ENCODE measurements around the gene HS6ST2. TPM values are rescaled to one million over a fixed set of nuclear protein-coding genes. Genes with fewer than 3 reads are reported as not detected.

The HS6ST2 gene
- total RNA-seq, 1 experiment from 2014 or later, result 7.4 TPM

DNA sequence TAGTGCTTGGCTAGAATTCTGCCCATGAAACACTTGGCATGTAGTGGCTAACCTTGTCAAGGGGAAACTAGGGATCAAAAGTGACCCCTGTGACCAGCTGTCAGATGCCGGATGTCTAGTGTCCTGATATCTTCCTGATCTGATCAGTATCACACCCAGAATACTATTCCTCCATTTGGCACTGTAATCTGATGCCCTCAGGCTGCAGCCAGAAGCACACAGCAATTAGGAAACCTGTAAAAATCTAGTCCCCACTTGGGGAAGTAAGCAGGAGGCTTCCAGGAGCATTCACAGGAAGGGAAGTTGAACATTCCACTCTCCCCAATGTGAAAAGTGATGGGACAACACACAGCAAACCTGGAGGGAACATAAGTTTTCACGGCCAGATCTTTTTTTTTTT lies 125.1 kb downstream of the HS6ST2 start:
- POLR2A ChIA-PET (ENCODE audit: unreplicated experiment), result no interaction called here
- Histone ChIP-seq H4K20me1 (ENCODE audit: low read length) (no peaks in the 10 kb centered on the region), H3K9me2 (replicated peaks; ENCODE audit: low read length) (no peaks in the 10 kb centered on the region), H2AFZ (ENCODE audit: low read length) (no peak overlapping the region), H3K4me2 (ENCODE audit: low read length) (no peak overlapping the region), H3K9ac (ENCODE audit: low read length) (no peak overlapping the region), H3K27ac (ENCODE audit: low read length) (no peak overlapping the region), H3K36me3 (ENCODE audit: low read depth, low read length) (no peaks in the 10 kb centered on the region), H3K4me3 (ENCODE audit: low read length) (no peak overlapping the region), H3K4me1 (ENCODE audit: insufficient read depth, low read length) (peaks cover 15% of the 10 kb centered on the region), H3K9me3 (ENCODE audit: low read length) (no peaks in the 10 kb centered on the region), H3K79me2 (ENCODE audit: low read length) (no peaks in the 10 kb centered on the region), H3K27me3 (ENCODE audit: low read length) (no peaks in the 10 kb centered on the region), H3F3A (ENCODE audit: low read length, unreplicated experiment) (no peaks in the 10 kb centered on the region)
- no peak for ATAC-seq
- no TSS peak for BruUV-seq (replicated peaks)
- intact Hi-C loops (cut with micrococcal nuclease), result no loop called here
- CTCF ChIA-PET, result no interaction called here
- DNase-seq, result no peak
- TF ChIP-seq EZH2phosphoT487 (IDR thresholded peaks at IDR 0.05; ENCODE audit: borderline replicate concordance, low read length) (no peak), EZH2 (IDR thresholded peaks at IDR 0.05; ENCODE audit: low read length, unreplicated experiment) (no peak)
- TF ChIP-seq, protein P1, sequence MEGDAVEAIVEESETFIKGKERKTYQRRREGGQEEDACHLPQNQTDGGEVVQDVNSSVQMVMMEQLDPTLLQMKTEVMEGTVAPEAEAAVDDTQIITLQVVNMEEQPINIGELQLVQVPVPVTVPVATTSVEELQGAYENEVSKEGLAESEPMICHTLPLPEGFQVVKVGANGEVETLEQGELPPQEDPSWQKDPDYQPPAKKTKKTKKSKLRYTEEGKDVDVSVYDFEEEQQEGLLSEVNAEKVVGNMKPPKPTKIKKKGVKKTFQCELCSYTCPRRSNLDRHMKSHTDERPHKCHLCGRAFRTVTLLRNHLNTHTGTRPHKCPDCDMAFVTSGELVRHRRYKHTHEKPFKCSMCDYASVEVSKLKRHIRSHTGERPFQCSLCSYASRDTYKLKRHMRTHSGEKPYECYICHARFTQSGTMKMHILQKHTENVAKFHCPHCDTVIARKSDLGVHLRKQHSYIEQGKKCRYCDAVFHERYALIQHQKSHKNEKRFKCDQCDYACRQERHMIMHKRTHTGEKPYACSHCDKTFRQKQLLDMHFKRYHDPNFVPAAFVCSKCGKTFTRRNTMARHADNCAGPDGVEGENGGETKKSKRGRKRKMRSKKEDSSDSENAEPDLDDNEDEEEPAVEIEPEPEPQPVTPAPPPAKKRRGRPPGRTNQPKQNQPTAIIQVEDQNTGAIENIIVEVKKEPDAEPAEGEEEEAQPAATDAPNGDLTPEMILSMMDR (conservative IDR thresholded peaks at IDR 0.05; ENCODE audit: low read depth, low read length), result no peak

DNA sequence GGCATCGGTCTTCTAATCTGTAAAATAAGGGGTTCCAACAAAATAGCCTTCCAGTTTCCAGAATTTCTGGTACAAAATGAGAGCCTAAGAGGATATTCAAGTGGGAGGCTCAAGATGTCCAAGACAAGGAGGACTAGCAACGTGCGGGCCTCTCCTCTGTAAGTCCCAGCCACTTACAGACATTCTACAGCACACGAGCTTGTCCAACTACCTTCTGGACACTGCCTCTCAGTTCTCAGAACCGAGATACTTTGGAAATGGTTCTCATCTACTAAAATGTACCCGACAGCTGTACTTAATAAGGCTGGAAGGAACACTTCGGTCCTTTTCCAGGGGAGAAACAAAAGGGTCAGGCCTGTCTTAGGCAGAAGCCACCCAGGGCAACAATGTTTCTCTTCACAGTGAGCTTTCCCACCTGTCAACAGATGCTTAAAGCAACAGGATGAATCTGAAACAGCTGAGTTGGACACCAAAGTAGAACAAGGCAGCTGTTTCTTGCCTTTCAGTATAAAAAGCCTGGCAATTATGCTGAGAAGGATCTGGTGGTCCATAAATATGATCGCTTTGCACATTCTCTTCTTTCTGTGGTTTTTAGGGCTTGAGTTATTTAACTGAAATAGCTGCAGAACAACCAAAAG lies 127.0 kb downstream of the HS6ST2 start:
- intact Hi-C loops (cut with micrococcal nuclease), result no loop called here
- H3K9me2 ChIP-seq (replicated peaks; ENCODE audit: low read length), result no peaks in the 10 kb centered on the region
- no TSS peak for BruUV-seq (replicated peaks)
- ChIA-PET CTCF (no interaction called here), POLR2A (ENCODE audit: unreplicated experiment) (no interaction called here)
- H3K4me3 ChIP-seq (ENCODE audit: low read length), result no peak overlapping the region
- H3K27me3 ChIP-seq (ENCODE audit: low read length), result no peaks in the 10 kb centered on the region
- DNase-seq, result no peak
- no peak for ATAC-seq
- H3K9me3 ChIP-seq (ENCODE audit: low read length), result no peaks in the 10 kb centered on the region
- H2AFZ ChIP-seq (ENCODE audit: low read length), result no peak overlapping the region
- no peaks in the 10 kb centered on the region for H3F3A ChIP-seq (ENCODE audit: low read length, unreplicated experiment)
- TF ChIP-seq EZH2phosphoT487 (IDR thresholded peaks at IDR 0.05; ENCODE audit: borderline replicate concordance, low read length), result no peak
- TF ChIP-seq EZH2 (IDR thresholded peaks at IDR 0.05; ENCODE audit: low read length, unreplicated experiment), result no peak
- TF ChIP-seq, protein P1 (conservative IDR thresholded peaks at IDR 0.05; ENCODE audit: low read depth, low read length), result no peak
- no peaks in the 10 kb centered on the region for H4K20me1 ChIP-seq (ENCODE audit: low read length)
- H3K36me3 ChIP-seq (ENCODE audit: low read depth, low read length), result no peaks in the 10 kb centered on the region
- no peaks in the 10 kb centered on the region for H3K79me2 ChIP-seq (ENCODE audit: low read length)
- H3K4me1 ChIP-seq (ENCODE audit: insufficient read depth, low read length), result peaks cover 3% of the 10 kb centered on the region; the same call in 1 of the 2 replicates
- H3K4me2 ChIP-seq (ENCODE audit: low read length), result no peak overlapping the region
- no peak overlapping the region for H3K27ac ChIP-seq (ENCODE audit: low read length)
- H3K9ac ChIP-seq (ENCODE audit: low read length), result no peak overlapping the region

DNA sequence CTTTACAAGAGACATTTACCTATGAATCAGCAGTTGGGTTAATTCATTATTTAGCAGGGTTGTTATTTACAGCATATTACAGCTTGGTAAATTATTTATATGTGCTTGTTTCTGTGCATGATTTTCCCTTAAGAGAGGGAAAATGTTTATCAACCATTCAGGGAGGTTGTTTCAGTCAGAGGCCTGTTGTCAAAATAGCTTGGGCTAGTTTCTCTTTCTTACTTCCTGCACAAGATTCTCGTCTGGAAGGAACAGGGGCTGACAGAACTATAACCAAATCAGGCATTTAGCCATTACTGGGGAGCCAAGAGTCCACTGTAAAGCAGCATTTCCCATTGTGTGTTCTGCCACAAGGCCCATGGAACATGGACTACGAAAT lies 135.8 kb downstream of the HS6ST2 start:
- Histone ChIP-seq H4K20me1 (ENCODE audit: low read length) (no peaks in the 10 kb centered on the region), H3K27me3 (ENCODE audit: low read length) (no peaks in the 10 kb centered on the region), H3K36me3 (ENCODE audit: low read depth, low read length) (no peaks in the 10 kb centered on the region), H3K9me2 (replicated peaks; ENCODE audit: low read length) (no peaks in the 10 kb centered on the region), H3K4me2 (ENCODE audit: low read length) (no peak overlapping the region), H3K4me3 (ENCODE audit: low read length) (no peak overlapping the region), H3K79me2 (ENCODE audit: low read length) (no peaks in the 10 kb centered on the region), H3K4me1 (ENCODE audit: insufficient read depth, low read length) (no peaks in the 10 kb centered on the region), H3K9me3 (ENCODE audit: low read length) (no peaks in the 10 kb centered on the region), H2AFZ (ENCODE audit: low read length) (no peak overlapping the region), H3K27ac (ENCODE audit: low read length) (no peak overlapping the region), H3K9ac (ENCODE audit: low read length) (no peak overlapping the region), H3F3A (ENCODE audit: low read length, unreplicated experiment) (no peaks in the 10 kb centered on the region)
- intact Hi-C loops (cut with micrococcal nuclease), result no loop called here
- ATAC-seq (no peak), DNase-seq (no peak)
- TF ChIP-seq, protein P1 (conservative IDR thresholded peaks at IDR 0.05; ENCODE audit: low read depth, low read length), result no peak
- TF ChIP-seq EZH2phosphoT487 (IDR thresholded peaks at IDR 0.05; ENCODE audit: borderline replicate concordance, low read length), result no peak
- TF ChIP-seq EZH2 (IDR thresholded peaks at IDR 0.05; ENCODE audit: low read length, unreplicated experiment), result no peak
- ChIA-PET POLR2A (ENCODE audit: unreplicated experiment) (interaction anchor here (0.6 kb wide), 2 partner anchors 11 to 34 kb away, joined by 3 to 4 read pairs; no protein-coding TSS in a partner anchor), CTCF (no interaction called here)
- BruUV-seq (replicated peaks), result no TSS peak
